ENCODE measurements around the gene ZNF678.
"Not testable (repeated sequence)": the region's sequence is repeated elsewhere in the genome, so short reads cannot be mapped to it uniquely, and the experiment has no call there.

ZNF678 gene

GRCh38 chr1:227607336-227607898 lies 44.1 kb downstream of the ZNF678 start:
- DNase-seq = peak; percentile 13

GRCh38 chr1:227612658-227613057 lies 49.3 kb downstream of the ZNF678 start:
- no peak for DNase-seq

- DNase-seq = no peak
Measured at GRCh38 chr1:227613526-227613925, 50.2 kb downstream of the ZNF678 start.

- no peak for DNase-seq
Measured at GRCh38 chr1:227621211-227621610, 57.9 kb downstream of the ZNF678 start.

GRCh38 chr1:227622739-227623475 lies 59.6 kb downstream of the ZNF678 start:
- DNase-seq = no peak

- no peak for DNase-seq
Measured at GRCh38 chr1:227632325-227632724, 69.0 kb downstream of the ZNF678 start.

- no peak for DNase-seq
Measured at GRCh38 chr1:227635596-227635995, 72.2 kb downstream of the ZNF678 start.

GRCh38 chr1:227654431-227654830 lies 91.1 kb downstream of the ZNF678 start:
- no peak for DNase-seq

- no peak for DNase-seq
Measured at GRCh38 chr1:227654858-227655752, 91.7 kb downstream of the ZNF678 start.

- no peak for DNase-seq
Measured at GRCh38 chr1:227661495-227661894, 98.1 kb downstream of the ZNF678 start.

- DNase-seq = no peak
Measured at GRCh38 chr1:227662933-227663332, 99.6 kb downstream of the ZNF678 start.

GRCh38 chr1:227666286-227666685 lies 102.9 kb downstream of the ZNF678 start:
- DNase-seq = no peak

- DNase-seq = no peak
Measured at GRCh38 chr1:227673441-227673840, 110.1 kb downstream of the ZNF678 start.

GRCh38 chr1:227685807-227686206 lies 122.5 kb downstream of the ZNF678 start:
- no peak for DNase-seq

- no peak for DNase-seq
Measured at GRCh38 chr1:227697321-227697864, 134.0 kb downstream of the ZNF678 start.

GRCh38 chr1:227701631-227702030 lies 138.3 kb downstream of the ZNF678 start:
- not testable (repeated sequence) for DNase-seq

GRCh38 chr1:227707846-227708245 lies 144.5 kb downstream of the ZNF678 start:
- DNase-seq = no peak

GRCh38 chr1:227709451-227709850 lies 146.1 kb downstream of the ZNF678 start:
- no peak for DNase-seq

GRCh38 chr1:227710474-227710873 lies 147.1 kb downstream of the ZNF678 start:
- DNase-seq = not testable (repeated sequence)

- DNase-seq = no peak
Measured at GRCh38 chr1:227712648-227713047, 149.3 kb downstream of the ZNF678 start.

GRCh38 chr1:227718932-227719331 lies 155.6 kb downstream of the ZNF678 start:
- DNase-seq = no peak

GRCh38 chr1:227723474-227723873 lies 160.1 kb downstream of the ZNF678 start:
- no peak for DNase-seq

GRCh38 chr1:227725046-227725445 lies 161.7 kb downstream of the ZNF678 start:
- DNase-seq = no peak
